Mesendoderm (in vitro differentiated cells): ENCODE measurements around the gene PRR20C. TPM values are rescaled to one million over a fixed set of nuclear protein-coding genes. Genes with fewer than 3 reads are reported as not detected.
"Not testable (repeated sequence)": the region's sequence is repeated elsewhere in the genome, so short reads cannot be mapped to it uniquely, and the experiment has no call there.

ENCODE experiments used
- DNase-seq: peaks from one replicate; pipeline ENCODE4 v3.0.0; 2013
- H2AK5ac ChIP-seq: 2 replicates; pipeline ENCODE4 v1.6.1; 2013; ENCODE audit warnings: low read length, inconsistent platforms
- H2BK120ac ChIP-seq: 2 replicates; pipeline ENCODE4 v1.6.1; 2013; ENCODE audit warnings: low read depth, mild to moderate bottlenecking, low read length, moderate library complexity, mixed read lengths
- H2BK15ac ChIP-seq: replicated peaks from 2 replicates; pipeline ENCODE4 v1.6.1; 2013; ENCODE audit warnings: low read depth, mild to moderate bottlenecking, moderate library complexity
- H2BK5ac ChIP-seq: 2 replicates; pipeline ENCODE4 v1.6.1; 2013; ENCODE audit warnings: low read length, inconsistent platforms
- H3K18ac ChIP-seq: 2 replicates; pipeline ENCODE4 v1.6.1; 2013; ENCODE audit warnings: mild to moderate bottlenecking, low read length, mixed read lengths
- H3K23ac ChIP-seq: one replicate; pipeline ENCODE4 v1.6.1; 2013; ENCODE audit warnings: low read length
- H3K27ac ChIP-seq: 2 replicates; pipeline ENCODE4 v1.5.1; 2013; ENCODE audit warnings: low read depth, mild to moderate bottlenecking, inconsistent platforms, low read length, moderate library complexity
- H3K27me3 ChIP-seq: 2 replicates; pipeline ENCODE4 v1.6.1; 2013; ENCODE audit warnings: low read length, control low read depth, mild to moderate bottlenecking, inconsistent platforms; ENCODE audit not compliant: insufficient read depth, poor library complexity
- H3K36me3 ChIP-seq: 2 replicates; pipeline ENCODE4 v1.6.1; 2013; ENCODE audit warnings: low read length, inconsistent platforms; ENCODE audit not compliant: control insufficient read depth, insufficient read depth
- H3K4ac ChIP-seq: one replicate; pipeline ENCODE4 v1.6.1; 2013; ENCODE audit warnings: low read depth, mild to moderate bottlenecking, low read length, moderate library complexity
- H3K4me1 ChIP-seq: 2 replicates; pipeline ENCODE4 v1.6.1; 2013; ENCODE audit warnings: low read depth, low read length, inconsistent platforms; ENCODE audit not compliant: control insufficient read depth
- H3K4me2 ChIP-seq: 2 replicates; pipeline ENCODE4 v1.6.1; 2013; ENCODE audit warnings: low read length
- H3K4me3 ChIP-seq: 2 replicates; pipeline ENCODE4 v1.5.1; 2013; ENCODE audit warnings: mild to moderate bottlenecking, low read length
- H3K56ac ChIP-seq: one replicate; pipeline ENCODE4 v1.6.1; 2013; ENCODE audit warnings: low read length
- H3K79me1 ChIP-seq: 2 replicates; pipeline ENCODE4 v1.6.1; 2013; ENCODE audit warnings: low read length, inconsistent platforms
- H3K79me2 ChIP-seq: 2 replicates; pipeline ENCODE4 v1.6.1; 2013; ENCODE audit warnings: mild to moderate bottlenecking, low read length; ENCODE audit not compliant: control insufficient read depth, insufficient read depth
- H3K9ac ChIP-seq: 2 replicates; pipeline ENCODE4 v1.6.1; 2013; ENCODE audit warnings: low read length, inconsistent platforms
- H4K5ac ChIP-seq: one replicate; pipeline ENCODE4 v1.6.1; 2013; ENCODE audit warnings: low read length
- H4K8ac ChIP-seq: one replicate; pipeline ENCODE4 v1.6.1; 2013; ENCODE audit warnings: low read depth, mild to moderate bottlenecking, control low read depth, low read length, moderate library complexity
- WGBS: extraction: QIAGEN DNeasy Blood & Tissue Kit; methylation state at CpG from one replicate; pipeline ENCODE4 v1.1.7; 2013; ENCODE audit warnings: low lambda C conversion rate, missing lambda C conversion rate; ENCODE audit not compliant: insufficient coverage; ENCODE audit errors: extremely low coverage; 5-methylcytosine and 5-hydroxymethylcytosine counted together
- small RNA-seq: library from polyadenylated mRNA; stranded (forward); fragments of <200 nt; extraction: miRNeasy Mini kit (QIAGEN cat#:217004); gene quantifications from one replicate; pipeline ENCODE3, GENCODE V24; 2013; ENCODE audit not compliant: insufficient read depth

Gene PRR20C

GRCh38 chr13:57166897-57167296 lies 13.0 kb downstream of the PRR20C start, which contains the start of gene PRR20E:
PRR20E (plus strand) TSS chr13:57167197; CDS start chr13:57167584, 387 bp downstream.
- not testable (repeated sequence) for H3K27ac ChIP-seq, H3K79me1 ChIP-seq, H3K4me3 ChIP-seq, H3K23ac ChIP-seq, H3K4ac ChIP-seq, H4K8ac ChIP-seq, H3K9ac ChIP-seq, H3K56ac ChIP-seq, H2BK120ac ChIP-seq, DNase-seq, H3K36me3 ChIP-seq, H3K27me3 ChIP-seq, H4K5ac ChIP-seq, H3K18ac ChIP-seq, H3K79me2 ChIP-seq, H3K4me2 ChIP-seq, H2BK5ac ChIP-seq, H2BK15ac ChIP-seq, H2AK5ac ChIP-seq, H3K4me1 ChIP-seq
- no CpG with 5 or more reads among the region's 22 CpGs for WGBS

GRCh38 chr13:57191667-57192066 lies 37.8 kb downstream of the PRR20C start:
- no peak overlapping the region for H3K23ac ChIP-seq
- H3K4me2 ChIP-seq = no peak overlapping the region
- no peaks in the 10 kb centered on the region for H3K79me1 ChIP-seq
- H3K4me3 ChIP-seq = no peak overlapping the region
- H3K9ac ChIP-seq = no peak overlapping the region
- no peaks in the 10 kb centered on the region for H3K79me2 ChIP-seq
- H3K56ac ChIP-seq = no peak overlapping the region
- no peak overlapping the region for H4K5ac ChIP-seq
- no CpG with 5 or more reads among the region's 1 CpG for WGBS
- H3K27ac ChIP-seq = no peak overlapping the region
- no peak overlapping the region for H2AK5ac ChIP-seq
- H2BK120ac ChIP-seq = no peak overlapping the region
- H3K27me3 ChIP-seq = no peaks in the 10 kb centered on the region
- no peak overlapping the region for H3K4ac ChIP-seq
- DNase-seq = no peak
- no peak overlapping the region for H2BK15ac ChIP-seq
- H4K8ac ChIP-seq = no peak overlapping the region
- no peak overlapping the region for H3K18ac ChIP-seq
- no peaks in the 10 kb centered on the region for H3K36me3 ChIP-seq
- no peak overlapping the region for H2BK5ac ChIP-seq
- no peaks in the 10 kb centered on the region for H3K4me1 ChIP-seq

Small RNA genes within 50 kb of the gene (small RNA-seq; reads per million reads assigned to genes)
- not detected for gene PRR20FP
